Measurements from ENCODE around the gene LAMA2. TPM values are rescaled to one million over a fixed set of nuclear protein-coding genes. Genes with fewer than 3 reads are reported as not detected.

The LAMA2 gene
- total RNA-seq, 1 donor from 2014 or later, result 0.58 TPM

GRCh38 chr6:129252377-129253071, 369.6 kb downstream of the LAMA2 start:
- no peak for DNase-seq (ENCODE audit: extremely low read depth, low read depth, low spot score)

- no peak for DNase-seq (ENCODE audit: extremely low read depth, low read depth, low spot score)
Measured at GRCh38 chr6:129253242-129253641, 370.3 kb downstream of the LAMA2 start.

GRCh38 chr6:129253727-129254126, 370.8 kb downstream of the LAMA2 start:
- DNase-seq (ENCODE audit: extremely low read depth, low read depth, low spot score), result no peak

- DNase-seq (ENCODE audit: extremely low read depth, low read depth, low spot score), result no peak
Measured at GRCh38 chr6:129257196-129257595, 374.3 kb downstream of the LAMA2 start.

- DNase-seq (ENCODE audit: extremely low read depth, low read depth, low spot score), result no peak
Measured at GRCh38 chr6:129262661-129263060, 379.7 kb downstream of the LAMA2 start.

- no peak for DNase-seq (ENCODE audit: extremely low read depth, low read depth, low spot score)
Measured at GRCh38 chr6:129263176-129263575, 380.2 kb downstream of the LAMA2 start.

GRCh38 chr6:129264480-129265045, 381.6 kb downstream of the LAMA2 start:
- DNase-seq (ENCODE audit: extremely low read depth, low read depth, low spot score), result no peak

- DNase-seq (ENCODE audit: extremely low read depth, low read depth, low spot score), result no peak
Measured at GRCh38 chr6:129267028-129267427, 384.1 kb downstream of the LAMA2 start.

- DNase-seq (ENCODE audit: extremely low read depth, low read depth, low spot score), result no peak
Measured at GRCh38 chr6:129269076-129269475, 386.1 kb downstream of the LAMA2 start.

- DNase-seq (ENCODE audit: extremely low read depth, low read depth, low spot score), result no peak
Measured at GRCh38 chr6:129269891-129270290, 387.0 kb downstream of the LAMA2 start.

GRCh38 chr6:129270450-129270849, 387.5 kb downstream of the LAMA2 start:
- DNase-seq (ENCODE audit: extremely low read depth, low read depth, low spot score), result no peak

GRCh38 chr6:129273161-129273560, 390.2 kb downstream of the LAMA2 start:
- no peak for DNase-seq (ENCODE audit: extremely low read depth, low read depth, low spot score)

GRCh38 chr6:129276461-129276860, 393.5 kb downstream of the LAMA2 start:
- DNase-seq (ENCODE audit: extremely low read depth, low read depth, low spot score), result no peak

GRCh38 chr6:129276986-129277385, 394.0 kb downstream of the LAMA2 start:
- DNase-seq (ENCODE audit: extremely low read depth, low read depth, low spot score), result peak; percentile 3

GRCh38 chr6:129279343-129280292, 396.7 kb downstream of the LAMA2 start:
- DNase-seq (ENCODE audit: extremely low read depth, low read depth, low spot score), result no peak

GRCh38 chr6:129280293-129280644, 397.3 kb downstream of the LAMA2 start:
- DNase-seq (ENCODE audit: extremely low read depth, low read depth, low spot score), result no peak

GRCh38 chr6:129280749-129281148, 397.8 kb downstream of the LAMA2 start:
- DNase-seq (ENCODE audit: extremely low read depth, low read depth, low spot score), result no peak

GRCh38 chr6:129281168-129281796, 398.3 kb downstream of the LAMA2 start:
- DNase-seq (ENCODE audit: extremely low read depth, low read depth, low spot score), result no peak

- DNase-seq (ENCODE audit: extremely low read depth, low read depth, low spot score), result no peak
Measured at GRCh38 chr6:129282019-129282418, 399.1 kb downstream of the LAMA2 start.

GRCh38 chr6:129284225-129284624, 401.3 kb downstream of the LAMA2 start:
- no peak for DNase-seq (ENCODE audit: extremely low read depth, low read depth, low spot score)
